ENCODE results near the gene CTNNA3.
"Not testable (repeated sequence)": the region's sequence is repeated elsewhere in the genome, so short reads cannot be mapped to it uniquely, and the experiment has no call there.

The CTNNA3 gene

GRCh38 chr10:67696029-67696428, at the start of gene CTNNA3:
TSS of gene CTNNA3 (minus strand) at chr10:67696195.
- Histone ChIP-seq H3K9ac (ENCODE audit: low read length) (no peak within 1 kb of the TSS), H3K36me3 (ENCODE audit: control insufficient read depth, insufficient read depth, low read length) (no peaks in the 10 kb centered on the region), H3K4me3 (ENCODE audit: low read depth, low read length) (no peak within 1 kb of the TSS), H3K9me3 (ENCODE audit: control insufficient read depth, insufficient read depth, low read depth, low read length) (peaks cover 12% of the 10 kb centered on the region), H3K27me3 (ENCODE audit: control insufficient read depth, insufficient read depth, low read length) (no peaks in the 10 kb centered on the region), H3K27ac (ENCODE audit: low read depth, low read length) (no peak within 1 kb of the TSS), H3K4me1 (ENCODE audit: control insufficient read depth, insufficient read depth, low read length) (no peaks in the 10 kb centered on the region)

- no peaks in the 10 kb centered on the region for H3K9me3 ChIP-seq (ENCODE audit: control insufficient read depth, insufficient read depth, low read depth, low read length)
- no peak overlapping the region for H3K9ac ChIP-seq (ENCODE audit: low read length)
- no peaks in the 10 kb centered on the region for H3K36me3 ChIP-seq (ENCODE audit: control insufficient read depth, insufficient read depth, low read length)
- no peaks in the 10 kb centered on the region for H3K4me1 ChIP-seq (ENCODE audit: control insufficient read depth, insufficient read depth, low read length)
- no peak overlapping the region for H3K4me3 ChIP-seq (ENCODE audit: low read depth, low read length)
- H3K27me3 ChIP-seq (ENCODE audit: control insufficient read depth, insufficient read depth, low read length) = no peaks in the 10 kb centered on the region
- H3K27ac ChIP-seq (ENCODE audit: low read depth, low read length) = no peak overlapping the region
Measured at GRCh38 chr10:67735430-67735829, 39.4 kb upstream of the CTNNA3 start.

GRCh38 chr10:67733511-67733910, 37.5 kb upstream of the CTNNA3 start:
- Histone ChIP-seq H3K9ac (ENCODE audit: low read length) (no peak overlapping the region), H3K36me3 (ENCODE audit: control insufficient read depth, insufficient read depth, low read length) (no peaks in the 10 kb centered on the region), H3K27ac (ENCODE audit: low read depth, low read length) (no peak overlapping the region), H3K27me3 (ENCODE audit: control insufficient read depth, insufficient read depth, low read length) (no peaks in the 10 kb centered on the region), H3K9me3 (ENCODE audit: control insufficient read depth, insufficient read depth, low read depth, low read length) (no peaks in the 10 kb centered on the region), H3K4me3 (ENCODE audit: low read depth, low read length) (no peak overlapping the region), H3K4me1 (ENCODE audit: control insufficient read depth, insufficient read depth, low read length) (no peaks in the 10 kb centered on the region)

DNA sequence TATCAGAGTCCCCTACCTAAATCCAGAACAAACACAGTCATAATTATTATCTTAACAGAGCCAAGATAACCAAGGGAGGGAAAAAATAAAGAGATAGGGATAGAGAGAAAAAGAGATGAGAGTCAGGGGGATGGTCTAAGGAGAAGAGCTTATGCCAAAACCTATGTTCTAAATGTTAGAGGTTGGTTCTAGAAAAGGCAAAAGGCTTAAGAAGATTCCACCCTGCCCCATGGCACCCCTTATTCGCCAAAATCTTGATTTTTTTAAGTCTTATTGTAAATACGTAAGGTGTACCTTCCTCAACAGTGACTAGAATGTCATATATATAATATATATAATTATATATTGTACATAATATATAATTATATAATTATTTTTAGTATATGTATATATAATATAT, 29.6 kb upstream of the CTNNA3 start:
- H3K4me1 ChIP-seq (ENCODE audit: control insufficient read depth, insufficient read depth, low read length) = no peaks in the 10 kb centered on the region
- no peak overlapping the region for H3K27ac ChIP-seq (ENCODE audit: low read depth, low read length)
- H3K36me3 ChIP-seq (ENCODE audit: control insufficient read depth, insufficient read depth, low read length) = no peaks in the 10 kb centered on the region
- H3K4me3 ChIP-seq (ENCODE audit: low read depth, low read length) = no peak overlapping the region
- H3K27me3 ChIP-seq (ENCODE audit: control insufficient read depth, insufficient read depth, low read length) = no peaks in the 10 kb centered on the region
- no peak overlapping the region for H3K9ac ChIP-seq (ENCODE audit: low read length)
- no peaks in the 10 kb centered on the region for H3K9me3 ChIP-seq (ENCODE audit: control insufficient read depth, insufficient read depth, low read depth, low read length)

DNA sequence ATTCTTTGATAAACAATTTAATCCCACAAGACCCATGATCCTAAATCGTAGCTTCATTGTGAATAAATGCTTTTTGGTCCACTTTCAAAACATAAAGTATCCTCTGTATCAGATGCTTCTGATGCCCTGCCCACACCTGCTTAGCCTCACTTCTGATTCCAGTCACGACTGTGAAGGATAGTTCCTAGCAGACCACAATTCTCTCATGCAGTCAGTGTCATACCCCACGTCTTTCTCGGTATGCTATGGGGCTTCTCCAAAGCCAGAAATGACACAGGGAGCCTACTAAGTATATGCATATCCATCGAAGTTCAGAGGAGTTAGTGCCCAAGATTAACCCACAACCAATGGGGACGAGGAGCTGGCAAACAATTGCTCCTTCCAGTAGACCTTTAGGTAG, 27.6 kb upstream of the CTNNA3 start:
- Histone ChIP-seq H3K4me3 (ENCODE audit: low read depth, low read length) (no peak overlapping the region), H3K9me3 (ENCODE audit: control insufficient read depth, insufficient read depth, low read depth, low read length) (no peaks in the 10 kb centered on the region), H3K9ac (ENCODE audit: low read length) (no peak overlapping the region), H3K27me3 (ENCODE audit: control insufficient read depth, insufficient read depth, low read length) (no peaks in the 10 kb centered on the region), H3K27ac (ENCODE audit: low read depth, low read length) (no peak overlapping the region), H3K36me3 (ENCODE audit: control insufficient read depth, insufficient read depth, low read length) (no peaks in the 10 kb centered on the region), H3K4me1 (ENCODE audit: control insufficient read depth, insufficient read depth, low read length) (no peaks in the 10 kb centered on the region)

DNA sequence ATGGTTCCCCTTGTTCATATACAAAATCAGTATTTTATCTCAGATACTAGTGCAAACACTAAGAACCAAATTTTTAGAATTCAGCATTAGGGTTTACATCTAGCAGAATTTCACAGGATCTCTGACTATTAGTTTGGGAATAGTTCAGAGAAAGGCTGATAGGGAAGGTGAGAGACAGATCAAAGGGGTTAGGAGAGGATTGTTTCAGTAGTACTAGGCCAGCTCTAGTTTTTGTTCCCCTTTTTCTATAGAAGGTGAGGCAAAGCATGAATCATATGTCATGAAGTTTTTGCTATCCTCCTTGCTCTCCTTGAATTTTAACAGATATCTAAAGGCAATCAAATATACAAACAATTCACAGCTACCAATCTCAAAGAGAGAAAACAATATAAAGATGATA, 26.1 kb upstream of the CTNNA3 start:
- Histone ChIP-seq H3K27me3 (ENCODE audit: control insufficient read depth, insufficient read depth, low read length) (no peaks in the 10 kb centered on the region), H3K9me3 (ENCODE audit: control insufficient read depth, insufficient read depth, low read depth, low read length) (no peaks in the 10 kb centered on the region), H3K27ac (ENCODE audit: low read depth, low read length) (no peak overlapping the region), H3K4me3 (ENCODE audit: low read depth, low read length) (no peak overlapping the region), H3K36me3 (ENCODE audit: control insufficient read depth, insufficient read depth, low read length) (no peaks in the 10 kb centered on the region), H3K4me1 (ENCODE audit: control insufficient read depth, insufficient read depth, low read length) (no peaks in the 10 kb centered on the region), H3K9ac (ENCODE audit: low read length) (no peak overlapping the region)

DNA sequence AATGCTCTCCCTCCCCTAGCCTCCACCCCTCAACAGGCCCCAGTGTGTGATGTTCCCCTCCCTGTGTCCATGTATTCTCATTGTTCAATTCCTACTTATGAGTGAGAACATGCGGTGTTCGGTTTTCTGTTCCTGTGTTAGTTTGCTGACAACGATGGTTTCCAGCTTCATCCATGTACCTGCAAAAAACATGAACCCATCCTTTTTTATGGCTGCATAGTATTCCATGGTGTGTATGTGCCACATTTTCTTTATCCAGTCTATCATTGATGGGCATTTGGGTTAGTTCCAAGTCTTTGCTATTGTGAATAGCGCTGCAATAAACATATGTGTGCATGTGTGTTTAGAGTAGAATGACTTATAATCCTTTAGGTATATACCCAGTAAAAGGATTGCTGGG, 20.5 kb upstream of the CTNNA3 start:
- peaks cover 13% of the 10 kb centered on the region for H3K9me3 ChIP-seq (ENCODE audit: control insufficient read depth, insufficient read depth, low read depth, low read length)
- H3K4me3 ChIP-seq (ENCODE audit: low read depth, low read length); H3K36me3 ChIP-seq (ENCODE audit: control insufficient read depth, insufficient read depth, low read length); H3K27ac ChIP-seq (ENCODE audit: low read depth, low read length); H3K9ac ChIP-seq (ENCODE audit: low read length); H3K27me3 ChIP-seq (ENCODE audit: control insufficient read depth, insufficient read depth, low read length); H3K4me1 ChIP-seq (ENCODE audit: control insufficient read depth, insufficient read depth, low read length): not testable (repeated sequence)

GRCh38 chr10:67705921-67706320, 9.9 kb upstream of the CTNNA3 start:
- Histone ChIP-seq H3K4me1 (ENCODE audit: control insufficient read depth, insufficient read depth, low read length) (no peaks in the 10 kb centered on the region), H3K27ac (ENCODE audit: low read depth, low read length) (no peak overlapping the region), H3K4me3 (ENCODE audit: low read depth, low read length) (no peak overlapping the region), H3K36me3 (ENCODE audit: control insufficient read depth, insufficient read depth, low read length) (no peaks in the 10 kb centered on the region), H3K9ac (ENCODE audit: low read length) (no peak overlapping the region), H3K27me3 (ENCODE audit: control insufficient read depth, insufficient read depth, low read length) (no peaks in the 10 kb centered on the region), H3K9me3 (ENCODE audit: control insufficient read depth, insufficient read depth, low read depth, low read length) (peaks cover 6% of the 10 kb centered on the region; the same call in 1 of the 2 replicates)

DNA sequence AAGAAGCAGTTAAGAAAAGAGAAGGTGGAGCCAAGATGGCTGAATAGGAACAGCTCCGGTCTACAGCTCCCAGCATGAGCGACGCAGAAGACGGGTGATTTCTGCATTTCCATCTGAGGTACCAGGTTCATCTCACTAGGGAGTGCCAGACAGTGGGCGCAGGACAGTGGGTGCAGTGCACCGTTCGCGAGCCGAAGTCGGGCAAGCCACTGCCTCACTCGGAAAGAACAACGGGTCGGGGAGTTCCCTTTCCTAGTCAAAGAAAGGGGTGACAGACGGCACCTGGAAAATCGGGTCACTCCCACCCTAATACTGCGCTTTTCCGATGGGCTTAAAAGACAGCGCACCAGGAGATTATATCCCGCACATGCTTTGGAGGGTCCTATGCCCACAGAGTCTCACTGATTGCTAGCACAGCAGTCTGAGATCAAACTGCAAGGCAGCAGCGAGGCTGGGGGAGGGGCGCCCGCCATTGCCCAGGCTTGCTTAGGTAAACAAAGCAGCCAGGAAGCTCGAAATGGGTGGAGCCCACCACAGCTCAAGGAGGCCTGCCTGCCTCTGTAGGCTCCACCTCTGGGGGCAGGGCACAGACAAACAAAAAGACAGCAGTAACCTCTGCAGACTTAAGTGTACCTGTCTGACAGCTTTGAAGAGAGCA, 3.7 kb upstream of the CTNNA3 start:
- H3K9me3 ChIP-seq (ENCODE audit: control insufficient read depth, insufficient read depth, low read depth, low read length) = peaks cover 12% of the 10 kb centered on the region
- not testable (repeated sequence) for H3K9ac ChIP-seq (ENCODE audit: low read length); H3K4me3 ChIP-seq (ENCODE audit: low read depth, low read length); H3K27me3 ChIP-seq (ENCODE audit: control insufficient read depth, insufficient read depth, low read length); H3K4me1 ChIP-seq (ENCODE audit: control insufficient read depth, insufficient read depth, low read length); H3K36me3 ChIP-seq (ENCODE audit: control insufficient read depth, insufficient read depth, low read length); H3K27ac ChIP-seq (ENCODE audit: low read depth, low read length)

DNA sequence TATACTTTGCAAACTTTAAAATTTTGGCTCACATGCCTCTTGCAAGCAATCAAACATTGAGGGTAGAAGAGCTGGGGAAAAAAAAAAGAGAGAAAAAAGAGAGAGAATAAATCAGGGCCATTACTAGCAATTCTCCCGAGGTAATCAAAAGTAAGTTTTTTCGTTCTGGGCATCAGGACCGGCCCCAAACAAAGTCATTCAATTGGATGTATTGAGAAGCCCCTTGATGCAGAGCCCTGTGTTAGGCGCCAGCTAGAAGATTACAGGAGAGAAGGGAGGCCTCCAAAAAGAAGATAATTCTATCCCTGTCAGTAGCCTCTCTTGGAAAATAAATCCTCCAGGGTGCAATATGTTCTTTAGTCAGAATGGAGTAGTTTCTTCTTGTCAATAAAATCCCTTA, 2.2 kb upstream of the CTNNA3 start:
- H3K27me3 ChIP-seq (ENCODE audit: control insufficient read depth, insufficient read depth, low read length) = no peaks in the 10 kb centered on the region
- H3K4me3 ChIP-seq (ENCODE audit: low read depth, low read length) = no peak overlapping the region
- H3K9me3 ChIP-seq (ENCODE audit: control insufficient read depth, insufficient read depth, low read depth, low read length) = peaks cover 12% of the 10 kb centered on the region
- H3K4me1 ChIP-seq (ENCODE audit: control insufficient read depth, insufficient read depth, low read length) = no peaks in the 10 kb centered on the region
- no peaks in the 10 kb centered on the region for H3K36me3 ChIP-seq (ENCODE audit: control insufficient read depth, insufficient read depth, low read length)
- no peak overlapping the region for H3K27ac ChIP-seq (ENCODE audit: low read depth, low read length)
- H3K9ac ChIP-seq (ENCODE audit: low read length) = no peak overlapping the region

- H3K27me3 ChIP-seq (ENCODE audit: control insufficient read depth, insufficient read depth, low read length) = no peaks in the 10 kb centered on the region
- H3K36me3 ChIP-seq (ENCODE audit: control insufficient read depth, insufficient read depth, low read length) = no peaks in the 10 kb centered on the region
- no peak overlapping the region for H3K9ac ChIP-seq (ENCODE audit: low read length)
- H3K4me1 ChIP-seq (ENCODE audit: control insufficient read depth, insufficient read depth, low read length) = no peaks in the 10 kb centered on the region
- no peak overlapping the region for H3K27ac ChIP-seq (ENCODE audit: low read depth, low read length)
- peaks cover 12% of the 10 kb centered on the region for H3K9me3 ChIP-seq (ENCODE audit: control insufficient read depth, insufficient read depth, low read depth, low read length)
- no peak overlapping the region for H3K4me3 ChIP-seq (ENCODE audit: low read depth, low read length)
Measured at GRCh38 chr10:67697724-67698131, 1.7 kb upstream of the CTNNA3 start.

DNA sequence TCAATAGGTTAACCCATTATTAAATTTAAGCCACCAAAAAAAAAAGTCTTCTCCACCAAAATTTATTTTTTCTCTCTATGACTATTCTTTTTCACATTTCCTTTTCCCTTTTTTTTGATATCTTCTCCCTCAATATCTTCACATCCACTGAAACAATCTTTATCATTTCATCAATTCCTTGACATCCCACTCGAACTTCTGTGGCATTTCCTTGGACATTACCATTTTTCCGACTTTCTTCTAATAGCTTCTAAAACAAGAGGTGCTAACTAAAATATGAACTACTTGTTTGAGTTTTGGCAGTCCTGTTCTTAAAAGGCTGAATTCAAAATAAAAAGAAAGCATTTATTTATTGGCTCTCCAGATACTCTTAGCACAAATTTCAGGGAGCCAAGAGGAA, 684 bp upstream of the CTNNA3 start:
- Histone ChIP-seq H3K9ac (ENCODE audit: low read length) (no peak overlapping the region), H3K27me3 (ENCODE audit: control insufficient read depth, insufficient read depth, low read length) (no peaks in the 10 kb centered on the region), H3K27ac (ENCODE audit: low read depth, low read length) (no peak overlapping the region), H3K4me1 (ENCODE audit: control insufficient read depth, insufficient read depth, low read length) (no peaks in the 10 kb centered on the region), H3K9me3 (ENCODE audit: control insufficient read depth, insufficient read depth, low read depth, low read length) (peaks cover 12% of the 10 kb centered on the region), H3K4me3 (ENCODE audit: low read depth, low read length) (no peak overlapping the region), H3K36me3 (ENCODE audit: control insufficient read depth, insufficient read depth, low read length) (no peaks in the 10 kb centered on the region)

All from HUES6 (cell line).